GM21576 (cell line): ENCODE measurements around the gene JAML.
A peak's percentile ranks its signal among the peaks of the same experiment; 100 is the strongest.

Source experiments
- ATAC-seq: cut with Tn5 transposase; IDR thresholded peaks from one replicate; pipeline ENCODE4 v1.9.1; 2021; ENCODE audit warnings: mild to moderate bottlenecking, moderate library complexity; ENCODE audit not compliant: unreplicated experiment

Gene JAML

DNA sequence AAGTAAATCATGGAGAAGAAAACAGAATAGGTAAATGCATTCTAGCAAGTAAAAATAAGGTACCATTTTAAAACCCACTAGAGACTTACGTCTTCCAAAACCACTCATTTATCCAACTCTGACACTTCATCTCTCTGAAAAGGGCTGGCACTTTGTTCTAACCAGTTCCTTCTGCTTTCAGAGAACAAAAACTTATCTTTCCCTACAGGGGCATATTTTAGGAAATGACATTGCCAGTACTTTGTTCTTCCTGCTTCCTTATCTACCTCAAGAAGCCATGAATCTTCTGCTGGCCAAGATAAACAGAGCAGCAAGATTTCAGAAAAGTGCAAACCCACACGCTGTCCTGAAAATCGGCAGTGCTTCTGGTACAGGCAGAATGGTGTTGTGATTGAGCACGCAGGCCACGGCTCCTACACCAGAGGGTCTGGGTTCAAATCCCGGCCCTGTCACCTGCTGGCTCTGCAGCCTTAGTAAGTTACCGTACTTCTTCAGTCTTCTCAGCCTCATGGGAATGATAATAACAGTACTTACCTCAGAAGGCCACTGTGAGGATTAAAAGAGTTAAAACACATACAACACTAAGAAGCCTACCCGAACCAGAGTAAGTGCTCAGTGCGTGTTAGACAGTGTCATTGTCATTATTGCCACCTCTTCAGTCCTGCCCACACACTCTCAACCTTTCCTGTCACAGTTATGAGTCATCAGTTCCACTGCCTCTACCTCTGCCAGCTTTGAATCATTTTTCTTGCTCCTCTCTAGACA, 16.4 kb upstream of the JAML start:
- peak; percentile 89 for ATAC-seq

DNA sequence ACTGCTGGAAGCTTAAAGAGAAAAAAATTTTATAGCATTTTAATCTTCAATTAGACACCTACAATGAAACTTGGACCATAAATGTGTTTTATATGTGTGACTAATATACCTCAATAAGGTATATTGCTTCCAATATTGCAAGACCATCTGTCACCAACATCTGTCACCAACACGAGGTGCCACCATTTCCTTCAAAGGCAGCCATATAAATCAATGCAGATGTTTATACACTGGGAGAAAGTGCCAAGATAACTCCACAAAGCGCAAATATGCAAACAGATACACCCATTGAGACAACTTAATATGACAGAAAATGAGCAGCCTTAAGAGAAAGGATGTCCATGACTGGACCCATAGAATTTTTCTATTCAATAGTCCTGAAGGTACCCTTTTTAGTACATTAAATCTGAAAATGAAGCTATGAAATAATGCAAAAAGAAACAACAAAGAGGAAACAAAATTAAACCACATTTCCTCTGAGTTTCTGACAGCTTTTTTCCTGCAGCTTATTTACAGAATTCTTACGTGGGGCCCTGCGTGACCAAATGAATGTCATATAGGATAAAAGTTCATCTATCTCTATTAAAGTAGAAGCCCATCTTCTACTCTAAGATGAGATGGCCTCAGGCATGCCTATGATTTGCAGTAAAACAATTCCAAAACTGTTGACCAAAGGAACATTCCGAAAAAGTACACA, 14.8 kb upstream of the JAML start:
- ATAC-seq = no peak

DNA sequence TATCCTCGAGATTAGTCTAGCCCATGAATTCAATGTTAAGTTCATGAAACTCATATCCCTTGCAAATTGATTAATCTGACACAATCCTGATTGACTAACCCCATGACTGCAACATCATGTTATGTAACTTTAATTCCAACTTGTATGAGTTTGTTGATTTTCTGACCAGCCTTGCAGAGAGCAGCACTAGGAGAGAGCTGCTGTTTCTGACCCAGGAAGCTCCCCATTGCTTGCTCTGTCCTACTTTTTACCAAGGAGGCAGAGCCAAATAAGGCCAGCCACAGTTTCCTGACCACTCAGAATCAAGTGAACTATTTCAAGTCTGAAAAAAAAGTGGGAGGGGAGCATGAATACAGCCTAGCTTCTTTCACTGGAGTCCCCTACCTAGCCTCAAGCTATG, 14.1 kb upstream of the JAML start:
- no peak for ATAC-seq

DNA sequence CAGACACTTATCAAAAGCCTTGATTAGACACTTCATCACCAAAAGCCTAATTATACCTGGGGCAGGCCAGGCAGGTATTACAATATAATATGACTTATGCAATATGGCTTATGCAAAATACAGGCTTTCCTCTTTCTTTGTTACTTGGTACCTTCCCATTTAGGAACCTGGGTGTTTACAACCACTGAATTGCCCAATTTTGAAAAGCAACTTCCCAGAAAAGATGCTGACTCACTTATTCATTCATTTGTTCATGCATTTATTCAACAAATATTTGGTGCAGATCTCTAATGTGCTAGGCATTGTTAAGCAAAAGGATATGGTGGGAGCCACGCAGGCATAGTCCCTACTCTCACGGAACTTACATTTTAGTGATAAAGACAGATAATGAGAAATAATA, 13.6 kb upstream of the JAML start:
- ATAC-seq = no peak

DNA sequence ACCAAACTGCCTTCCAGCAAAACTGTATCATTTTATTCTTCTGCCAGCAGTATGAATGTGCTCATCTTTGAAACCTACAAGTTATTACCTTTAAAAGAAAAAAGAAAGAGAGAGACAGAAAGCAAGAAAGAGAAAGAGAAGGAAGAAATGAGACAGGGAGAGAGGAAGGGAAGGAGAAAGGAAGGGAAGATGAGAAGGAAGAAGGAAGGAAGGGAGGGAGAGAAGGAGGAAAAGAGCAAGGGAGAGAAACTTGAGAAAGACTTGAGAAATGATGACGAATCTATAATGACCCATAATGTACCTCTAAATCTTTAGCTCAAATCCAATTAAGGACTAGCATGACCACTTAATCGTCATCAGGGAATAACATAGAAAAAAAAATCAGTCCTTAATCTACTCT, 11.4 kb upstream of the JAML start:
- no peak for ATAC-seq

DNA sequence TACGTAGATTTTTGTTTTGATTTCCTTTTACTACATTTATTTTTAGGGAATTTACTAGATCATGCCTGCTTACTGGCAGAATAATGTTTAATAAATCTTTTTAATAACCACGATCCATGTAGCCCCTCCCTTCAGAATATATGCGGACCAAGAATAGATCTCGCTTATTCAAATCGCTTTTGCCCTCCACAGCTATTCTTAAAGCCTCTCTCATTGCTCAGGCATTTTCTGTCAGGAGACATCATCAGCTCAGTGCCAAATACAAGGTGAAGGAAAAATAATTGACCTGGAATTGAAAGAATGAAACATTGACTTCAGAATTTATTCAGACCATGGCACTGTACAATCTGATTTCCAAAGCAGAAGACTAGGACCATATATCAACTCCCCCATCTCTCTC, 10.0 kb upstream of the JAML start:
- no peak for ATAC-seq

DNA sequence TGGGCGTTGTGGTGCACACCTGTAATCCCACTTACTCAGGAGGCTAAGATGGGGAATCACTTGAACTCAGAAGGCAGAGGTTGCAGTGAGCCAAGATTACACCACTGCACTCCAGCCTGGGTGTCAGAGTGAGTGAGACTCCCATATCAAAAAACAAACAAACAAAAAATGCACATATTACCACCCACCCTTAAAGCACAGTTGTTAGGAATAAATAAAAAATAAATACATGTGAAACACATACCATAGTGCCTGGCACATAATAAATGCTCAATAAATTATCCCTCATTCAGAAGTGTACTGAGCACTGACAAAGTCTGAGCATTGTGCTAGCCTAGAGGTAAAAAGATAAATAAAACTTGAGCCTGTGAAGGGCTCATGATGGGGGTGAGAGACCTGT, 9.0 kb upstream of the JAML start:
- no peak for ATAC-seq

DNA sequence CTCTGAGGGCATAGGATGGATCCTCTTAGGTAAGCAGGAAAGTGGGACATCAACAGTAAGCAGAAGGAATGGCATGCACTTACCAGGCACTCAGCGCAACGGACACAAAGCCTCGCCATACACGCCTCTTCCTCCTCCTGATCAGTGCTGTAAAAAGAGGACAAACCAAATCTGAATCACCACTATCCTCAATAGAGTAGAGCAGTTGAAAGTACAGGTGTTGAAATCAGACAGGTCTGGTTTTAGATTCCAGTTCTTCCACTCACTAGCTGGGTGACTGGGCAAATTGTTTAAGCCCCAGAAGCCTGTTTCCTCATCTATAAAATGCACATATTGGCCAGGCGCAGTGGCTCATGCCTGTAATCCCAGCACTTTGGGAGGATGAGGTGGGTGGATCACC, 8.6 kb upstream of the JAML start:
- ATAC-seq = no peak

DNA sequence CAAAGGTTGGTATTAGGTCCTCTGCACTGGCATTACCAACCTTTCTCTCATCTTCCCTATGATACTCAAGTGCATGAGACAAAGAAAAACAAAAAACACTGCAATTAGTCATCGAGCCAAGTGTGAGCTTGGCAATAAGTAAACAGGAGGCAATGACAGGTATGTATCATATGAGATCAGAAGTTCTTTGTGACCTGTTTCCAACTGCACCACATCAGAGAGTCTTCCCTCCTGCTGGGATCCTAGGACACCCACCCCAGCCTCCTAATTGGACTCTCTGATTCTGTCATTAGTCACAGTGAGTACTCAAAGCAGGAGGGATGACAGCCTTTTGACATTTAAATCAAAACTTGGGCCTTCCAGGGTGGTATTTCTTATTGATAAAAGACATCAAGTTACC, 7.8 kb upstream of the JAML start:
- ATAC-seq = no peak

DNA sequence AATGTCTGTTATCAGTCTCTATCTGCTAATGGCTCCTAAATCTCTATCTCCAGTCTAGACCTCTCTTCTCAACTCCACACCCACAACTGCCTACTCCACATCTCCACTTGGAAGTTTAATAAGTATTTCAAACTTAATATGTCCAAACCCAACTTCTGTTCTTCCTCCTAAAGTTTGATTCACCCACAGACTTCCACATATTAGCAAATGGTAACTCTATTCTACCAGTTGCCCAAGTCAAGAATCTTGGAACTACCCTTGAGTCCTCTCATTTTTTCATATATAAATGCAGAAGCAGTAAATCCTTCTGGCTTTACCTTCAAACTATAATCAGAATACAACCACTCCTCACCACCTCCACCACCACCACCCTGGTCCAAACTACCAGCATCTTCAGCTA, 6.7 kb upstream of the JAML start:
- ATAC-seq = no peak

DNA sequence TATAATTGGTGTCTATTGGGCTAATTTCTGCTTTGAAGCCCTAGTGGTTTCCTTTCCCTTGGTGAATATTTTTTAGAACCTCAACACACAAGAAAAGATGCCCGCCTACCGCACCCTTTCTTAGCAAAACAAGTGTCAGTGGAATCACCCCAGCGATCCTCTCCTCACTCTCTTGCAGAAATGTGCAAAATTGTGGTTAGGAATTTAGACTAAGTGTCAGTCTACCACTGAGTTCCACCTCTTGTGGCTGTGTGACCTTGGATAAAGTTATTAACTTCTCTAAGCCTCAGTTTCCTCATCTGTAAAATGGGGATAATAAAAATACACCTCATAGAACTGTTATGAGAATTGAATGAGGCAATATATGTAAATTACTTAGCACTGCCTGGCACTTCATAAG, 5.3 kb upstream of the JAML start:
- no peak for ATAC-seq

DNA sequence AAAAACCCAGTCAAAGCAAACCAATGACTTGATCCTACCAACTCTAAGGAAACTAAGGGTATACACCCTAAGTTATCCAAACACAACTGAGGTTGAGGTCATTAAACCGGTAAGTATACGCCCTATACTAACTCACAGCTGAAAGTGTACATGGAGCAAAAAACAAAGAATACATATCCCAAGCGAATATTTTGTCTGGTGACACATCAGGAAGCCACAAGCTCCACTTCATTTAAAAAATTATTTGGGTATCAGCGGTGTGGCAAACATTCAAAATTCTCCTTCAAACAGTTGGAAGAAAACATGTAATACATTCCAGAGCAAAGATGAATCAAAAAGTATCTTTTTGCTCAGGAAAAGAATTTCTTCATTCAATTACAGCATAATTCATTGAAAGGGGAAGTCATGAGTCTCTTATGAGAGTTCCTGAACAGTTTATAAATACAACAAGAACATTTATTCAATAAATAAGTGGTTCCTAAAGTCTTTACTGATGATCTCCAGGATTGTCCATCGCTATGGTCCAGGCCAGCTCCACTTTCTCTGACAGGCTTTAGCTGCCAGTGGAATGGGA, 4.5 kb upstream of the JAML start:
- ATAC-seq = no peak

DNA sequence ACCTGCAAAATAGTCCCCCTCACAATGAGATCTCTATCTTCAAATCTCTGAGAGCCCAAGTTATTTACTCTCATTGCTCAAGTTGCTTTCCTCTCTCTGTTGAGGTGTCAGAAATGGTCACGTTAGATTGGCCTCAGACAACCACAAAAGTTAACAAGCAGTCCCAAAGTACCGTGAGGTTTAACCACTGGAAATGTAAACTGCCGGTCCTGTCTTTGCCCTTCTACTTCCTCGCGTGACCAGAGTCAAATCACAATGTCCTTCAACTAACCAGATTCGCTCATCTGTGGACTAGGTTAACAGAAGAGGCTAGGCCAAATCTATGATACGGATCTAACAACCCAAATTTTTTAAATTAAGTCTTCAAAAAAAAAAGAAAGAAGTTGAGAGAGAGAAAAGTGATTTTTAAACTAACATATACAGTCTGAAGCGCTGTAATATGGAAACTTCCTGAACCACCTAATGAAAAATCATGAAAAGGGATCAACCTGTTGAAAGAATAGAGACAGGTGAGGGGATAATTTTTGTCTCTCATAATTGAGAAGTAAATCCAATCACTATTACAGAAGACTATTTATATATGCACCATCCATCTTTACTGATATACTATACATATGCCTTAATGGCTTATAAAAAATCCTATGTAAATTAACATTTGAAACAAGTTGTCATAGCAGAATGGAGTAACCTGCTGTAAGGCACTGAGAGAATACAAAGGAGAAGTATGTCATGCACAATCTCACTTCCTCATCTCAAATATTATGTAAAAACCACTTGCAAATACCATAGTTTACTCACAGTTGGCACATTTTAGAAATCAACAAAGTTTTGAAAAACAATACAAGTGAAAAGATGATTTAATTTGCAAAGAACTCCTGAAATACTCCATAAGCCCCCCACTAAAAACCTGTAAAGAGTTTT, 3.3 kb upstream of the JAML start:
- peak; percentile 73 for ATAC-seq

DNA sequence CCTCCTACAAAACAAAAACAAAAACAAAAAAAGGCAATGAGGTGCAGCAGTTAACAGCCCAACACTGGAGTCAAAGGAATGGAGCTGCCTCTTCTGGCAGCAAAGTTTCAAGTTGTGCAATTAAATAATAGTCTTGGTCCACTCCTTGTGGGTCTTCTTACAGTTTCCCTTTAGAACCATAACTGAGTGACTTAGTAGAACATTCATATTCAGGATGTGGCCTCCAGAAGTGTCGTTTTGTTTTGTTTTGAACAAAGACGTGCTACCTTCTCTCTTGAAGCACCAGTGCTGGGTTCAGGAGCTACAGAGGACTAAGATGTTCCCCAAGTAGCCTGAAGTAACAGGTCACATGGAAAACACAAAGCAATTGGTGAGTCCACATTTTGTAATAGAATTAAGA, 2.0 kb upstream of the JAML start:
- ATAC-seq = no peak

DNA sequence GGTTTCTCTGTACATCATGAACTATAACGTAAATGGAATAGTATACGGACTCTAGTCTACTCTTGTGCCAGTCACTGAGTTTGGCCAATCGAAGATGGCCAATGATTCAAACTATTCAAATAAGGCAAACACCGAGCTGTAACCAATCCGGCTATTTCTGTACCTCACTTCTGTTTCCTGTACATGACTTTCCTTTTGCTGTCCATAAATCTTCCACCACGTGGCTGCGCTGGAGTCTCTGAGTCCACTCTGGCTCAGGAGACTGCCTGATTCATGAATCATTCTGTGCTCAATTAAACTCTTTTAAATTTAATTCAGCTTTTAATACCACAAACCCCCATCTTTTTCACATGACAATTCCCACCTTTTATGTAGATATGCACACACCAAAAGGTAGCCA, 1.5 kb upstream of the JAML start:
- ATAC-seq = no peak

DNA sequence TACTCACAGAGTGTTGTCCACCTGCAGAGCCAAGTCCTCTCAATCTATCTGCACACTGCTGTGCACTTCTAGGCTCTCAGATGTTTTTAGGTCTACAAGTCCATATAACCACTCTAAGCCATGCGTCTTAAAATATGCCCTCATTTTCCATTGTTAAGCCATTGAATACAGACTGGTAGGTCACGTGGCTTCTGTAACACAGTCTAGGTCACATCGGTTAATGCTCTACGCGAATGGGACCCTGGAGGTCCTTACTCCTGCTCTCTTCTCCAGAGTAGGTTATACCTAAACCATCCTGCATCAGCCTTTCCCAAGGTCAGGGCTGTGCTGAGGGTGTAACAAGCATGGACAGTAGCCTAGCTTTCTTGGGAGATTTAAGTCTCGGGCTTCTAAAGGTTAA, 819 bp downstream of the JAML start:
- no peak for ATAC-seq

DNA sequence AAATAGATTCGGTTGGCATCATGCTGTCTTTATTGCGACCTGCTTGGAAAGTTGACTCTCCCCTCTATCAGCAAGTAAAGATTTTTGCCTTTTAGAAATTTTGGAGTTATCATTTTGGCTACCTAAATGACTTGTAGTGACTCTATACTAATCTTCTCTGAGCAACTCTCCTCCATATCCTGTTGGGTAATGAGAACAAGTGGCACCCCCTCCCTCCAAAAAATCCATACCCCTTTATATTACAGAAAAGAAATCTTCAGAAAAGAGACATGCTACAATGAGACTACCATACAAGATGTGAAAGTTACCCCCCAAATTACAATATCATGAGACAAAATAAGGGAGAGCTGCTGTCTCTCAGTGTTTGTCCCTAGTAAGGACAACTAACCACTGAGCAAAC, 1.2 kb downstream of the JAML start:
- no peak for ATAC-seq

DNA sequence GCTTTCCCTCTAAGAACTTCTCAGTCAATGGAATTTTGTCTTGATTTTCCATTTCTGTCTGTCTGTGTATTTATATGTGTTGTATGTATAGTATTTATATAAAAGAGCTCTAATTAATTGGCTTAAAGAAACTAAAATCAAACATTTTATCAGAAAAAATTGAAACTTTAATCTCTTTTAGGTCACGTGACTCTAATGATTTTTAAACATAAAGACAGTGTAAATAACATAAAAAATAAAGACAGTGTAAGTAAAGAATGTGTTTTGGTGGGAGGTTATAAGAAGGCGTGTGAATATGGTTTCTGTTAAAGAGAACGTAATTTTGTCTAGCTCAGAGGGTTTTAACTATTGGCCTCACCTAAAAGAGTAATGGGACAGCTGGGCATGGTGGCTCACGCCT, 2.4 kb downstream of the JAML start:
- ATAC-seq = no peak

DNA sequence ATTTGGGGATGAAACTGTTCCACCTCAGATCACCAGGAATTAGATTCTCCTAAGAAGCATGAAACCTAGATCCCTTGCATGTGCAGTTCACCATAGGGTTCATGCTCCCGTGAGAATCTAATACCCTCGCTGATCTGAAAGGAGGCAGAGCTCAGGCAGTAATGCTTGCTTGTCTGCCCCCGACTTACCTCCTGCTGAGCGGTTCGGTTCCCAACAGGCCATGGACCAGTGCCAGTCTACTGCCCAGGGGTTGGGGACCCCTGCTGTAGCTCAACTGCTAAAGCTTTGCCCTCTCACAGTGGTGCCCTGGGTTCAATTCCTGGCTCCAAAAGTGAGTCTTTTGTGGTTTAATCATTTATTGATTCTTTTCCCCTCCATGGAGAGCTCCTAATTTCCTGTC, 3.4 kb downstream of the JAML start:
- no peak for ATAC-seq

DNA sequence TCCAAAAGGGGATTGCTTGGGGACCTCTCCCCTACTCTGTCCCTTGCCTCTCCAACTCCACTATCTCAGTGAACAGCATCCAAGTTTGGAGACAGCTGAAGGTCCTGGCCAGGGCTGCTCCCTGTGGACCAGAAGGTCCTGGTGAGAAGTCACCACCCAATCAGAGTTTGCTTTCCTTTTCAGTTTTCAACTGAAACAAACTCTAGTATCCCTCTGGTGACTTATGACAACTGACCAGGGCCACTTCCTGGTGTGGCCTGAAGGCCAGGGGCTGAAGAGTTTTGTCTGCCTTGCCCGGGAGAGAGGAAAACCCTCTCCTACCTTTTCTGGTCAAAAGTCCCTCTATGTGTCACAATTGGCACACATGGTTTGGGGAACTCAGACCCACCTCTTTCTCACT, 5.1 kb downstream of the JAML start:
- ATAC-seq = no peak

DNA sequence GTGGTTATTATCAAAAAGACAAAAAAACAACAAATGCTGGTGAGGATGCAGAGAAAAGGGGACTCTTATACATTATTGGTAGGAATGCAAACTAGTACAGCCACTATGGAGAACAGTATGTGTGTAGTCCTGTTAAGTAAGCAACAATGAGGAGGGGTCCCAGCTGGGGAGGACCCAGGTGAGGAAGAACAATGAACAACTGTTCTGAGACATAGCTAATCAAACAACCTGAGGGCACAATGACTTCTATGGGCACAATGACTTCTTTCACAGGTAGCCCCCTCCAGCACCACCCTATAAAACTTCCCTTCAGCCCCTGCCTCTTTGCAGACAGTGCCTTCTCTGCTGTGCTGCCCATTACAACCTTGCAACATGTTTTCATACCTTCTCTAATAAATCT, 5.6 kb downstream of the JAML start:
- no peak for ATAC-seq
